Adrenal gland (tissue), 12 donors: ENCODE measurements around the gene SERPINB5. TPM values are rescaled to one million over a fixed set of nuclear protein-coding genes. Genes with fewer than 3 reads are reported as not detected.
A peak's percentile ranks its signal among the peaks of the same experiment; 100 is the strongest.

Experiments used
- DNase-seq, 7 donors: peaks; one replicate each; pipeline ENCODE4 v3.0.0-alpha.2; 2019 to 2020
- H3K27ac ChIP-seq, 5 donors: fragments of 200-600 bp; sonication (generic) in 4 of 5; 1 replicate in 3 of 5; 2 replicates in 2 of 5; pipeline versions ENCODE4 v1.5.1 to v1.8.0; 2016 to 2020; ENCODE audit warnings: mild to moderate bottlenecking in 1 of 5
- H3K27me3 ChIP-seq: fragments of 200-600 bp; 2 replicates; pipeline ENCODE4 v1.8.0; 2021
- H3K36me3 ChIP-seq, 2 donors: fragments of 200-600 bp; replicated peaks in 1 of 2; 1 replicate in 1 of 2; 2 replicates in 1 of 2; pipeline versions ENCODE4 v1.5.1 to v1.8.0; 2018 to 2022
- H3K4me1 ChIP-seq, 2 donors: fragments of 200-600 bp; replicated peaks in 1 of 2; 1 replicate in 1 of 2; 2 replicates in 1 of 2; pipeline versions ENCODE4 v1.5.1 to v1.8.0; 2018 to 2021
- H3K4me3 ChIP-seq, 4 donors: fragments of 200-600 bp; sonication (generic) in 3 of 4; one replicate each; pipeline ENCODE4 v1.5.1; 2016 to 2018
- H3K9me3 ChIP-seq, 3 donors: fragments of 200-600 bp; sonication (generic) in 1 of 3; replicated peaks in 1 of 3; 1 replicate in 2 of 3; 2 replicates in 1 of 3; pipeline versions ENCODE4 v1.5.1 to v1.8.0; 2016 to 2021
- CTCF ChIP-seq, 6 experiments: fragments of 450-650 bp in 4 of 6; fragments of 200-600 bp in 2 of 6; sonication (generic) in 1 of 6; IDR thresholded peaks; 1 replicate in 5 of 6; 2 replicates in 1 of 6; pipeline versions ENCODE4 v1.5.1 to v1.8.0; 2016 to 2021; ENCODE audit warnings: antibody characterized with exemption in 6 of 6, mild to moderate bottlenecking in 2 of 6, moderate library complexity in 1 of 6
- POLR2A ChIP-seq, 2 donors: fragments of 450-650 bp; IDR thresholded peaks; one replicate each; pipeline ENCODE4 v1.6.1; 2017; ENCODE audit warnings: antibody characterized with exemption in 2 of 2, mild to moderate bottlenecking in 2 of 2, moderate library complexity in 1 of 2
- WGBS, 4 donors: extraction: QIAGEN DNeasy Blood & Tissue Kit in 2 of 4; methylation state at CpG; one replicate each; pipeline versions ENCODE4 v1.1.5 to v1.1.7; 2013 to 2017; 5-methylcytosine and 5-hydroxymethylcytosine counted together
- intact Hi-C, 2 donors: fragments of 100-400 bp; cut with DNase I; formaldehyde crosslinking; loops; one replicate each; pipeline versions ENCODE4 v1.14.1 to v1.15.0; 2022 to 2023
- polyA plus RNA-seq, 3 donors: library from polyadenylated mRNA; stranded (reverse); fragments of 200-250 nt in 2 of 3; fragments of 350-450 nt in 1 of 3; fragmentation: Illumina TruSeq in 1 of 3; extraction: RNeasy Lipid Tissue Mini Kit (QIAGEN cat#74804) in 1 of 3; gene quantifications; one replicate each; pipeline ENCODE4 v1.2.3, GENCODE V29; 2013 to 2014
- total RNA-seq, 9 donors: library from RNA; depleted of rRNA in 4 of 9; stranded (reverse); fragments of >200 nt in 4 of 9; fragments of 120-200 nt in 1 of 9; fragmentation: NEBNext Ultra II Directional in 1 of 9; extraction: Animal tissue kit (Norgen Biotek cat#: 25700) in 1 of 9; gene quantifications; one replicate each; pipeline versions ENCODE4 v1.1.0 to v1.2.4, GENCODE V29; 2013 to 2023
- donor health status: healthy with polysubstance abuse.
- donor health status: Bipolar disorder and iron deficiency.
- donor health status: DM: yes; HTN: yes; CAD: no.
- donor health status: DM: no; HTN: no; CAD: no.
- donor health status: DM: no; HTN: no; CAD: no.
- donor health status: DM: yes; HTN: yes; CAD: no.

SERPINB5 gene
- total and polyA plus RNA-seq, 12 donors: 0.06 to 0.29 (median 0.07) TPM; not detected in 9

- WGBS, 4 donors: 55 to 63% (median 58%) methylated on average over 1 of the region's 1 CpG
- Histone ChIP-seq H3K4me1 (peaks cover 0 to 3% of the 10 kb centered on the region in 2 donors), H3K27me3 (peaks cover 12% of the 10 kb centered on the region), H3K4me3 (no peak overlapping the region), H3K36me3 (no peaks in the 10 kb centered on the region), H3K27ac (no peak overlapping the region), H3K9me3 (no peaks in the 10 kb centered on the region)
- no peak for DNase-seq
- intact Hi-C loops: no loop called here
- TF ChIP-seq CTCF (IDR thresholded peaks at IDR 0.05) (no peak), POLR2A (IDR thresholded peaks at IDR 0.05) (no peak)
These were observed 73.3 kb downstream of the SERPINB5 start for GRCh38 chr18:63550068-63550467.

GRCh38 chr18:63551769-63552168 is 75.0 kb downstream of the SERPINB5 start:
- 77 to 85% (median 78%) methylated on average over 3 of the region's 3 CpGs for WGBS, 4 donors
- H3K27me3 ChIP-seq: peaks cover 12% of the 10 kb centered on the region
- H3K27ac ChIP-seq: no peak overlapping the region
- no peak for DNase-seq
- intact Hi-C loops: no loop called here
- TF ChIP-seq POLR2A (IDR thresholded peaks at IDR 0.05) (no peak), CTCF (IDR thresholded peaks at IDR 0.05) (no peak)
- no peaks in the 10 kb centered on the region for H3K4me1 ChIP-seq
- no peaks in the 10 kb centered on the region for H3K9me3 ChIP-seq
- H3K36me3 ChIP-seq: no peaks in the 10 kb centered on the region
- no peak overlapping the region for H3K4me3 ChIP-seq

- no peak overlapping the region for H3K27ac ChIP-seq
- 81 to 84% (median 83%) methylated on average over 2 of the region's 2 CpGs for WGBS, 4 donors
- no peak overlapping the region for H3K4me3 ChIP-seq
- TF ChIP-seq CTCF (IDR thresholded peaks at IDR 0.05) (no peak), POLR2A (IDR thresholded peaks at IDR 0.05) (no peak)
- H3K27me3 ChIP-seq: peaks cover 12% of the 10 kb centered on the region
- no peaks in the 10 kb centered on the region for H3K36me3 ChIP-seq
- no peaks in the 10 kb centered on the region for H3K9me3 ChIP-seq
- intact Hi-C loops: no loop called here
- DNase-seq: no peak
- H3K4me1 ChIP-seq: no peaks in the 10 kb centered on the region
These were observed 75.8 kb downstream of the SERPINB5 start for GRCh38 chr18:63552581-63552980.

- WGBS, 4 donors: 21 to 38% (median 33%) methylated on average over 1 of the region's 1 CpG
- peak in 2 of 7 donors; percentile 7 to 21 for DNase-seq
- TF ChIP-seq CTCF (IDR thresholded peaks at IDR 0.05): no peak
- no peak for TF ChIP-seq POLR2A (IDR thresholded peaks at IDR 0.05)
- Histone ChIP-seq H3K4me3 (no peak overlapping the region), H3K36me3 (no peaks in the 10 kb centered on the region), H3K27me3 (peaks cover 8% of the 10 kb centered on the region), H3K4me1 (no peaks in the 10 kb centered on the region), H3K9me3 (no peaks in the 10 kb centered on the region), H3K27ac (no peak overlapping the region)
- intact Hi-C loops: no loop called here
These were observed 76.3 kb downstream of the SERPINB5 start for GRCh38 chr18:63553081-63553480.

Other genes starting within 250 kb of the SERPINB5 start
- gene BCL2, start 157.2 kb upstream of the SERPINB5 start, total RNA-seq: 1 to 10 TPM in 8 of 9 donors, under 1 TPM in 1; 0.85 to 7.7 (median 4.2) TPM
- gene BCL2, start 157.2 kb upstream of the SERPINB5 start, polyA plus RNA-seq: 1 to 10 TPM; 1.2 to 2.9 (median 1.5) TPM
- 100 to 1,000 TPM in 1 of 9 donors, 10 to 100 TPM in 8; 25.6 to 102 (median 51.6) TPM for gene KDSR, start 109.8 kb upstream of the SERPINB5 start, total RNA-seq
- 10 to 100 TPM in 2 of 3 donors, 1 to 10 TPM in 1; 8.2 to 36.7 (median 15.1) TPM for gene KDSR, start 109.8 kb upstream of the SERPINB5 start, polyA plus RNA-seq
- gene VPS4B, start 54.5 kb upstream of the SERPINB5 start, total RNA-seq: 10 to 100 TPM; 15.0 to 58.5 (median 41.2) TPM
- gene VPS4B, start 54.5 kb upstream of the SERPINB5 start, polyA plus RNA-seq: 10 to 100 TPM in 1 of 3 donors, 1 to 10 TPM in 2; 6.6 to 44.4 (median 9.4) TPM
- gene SERPINB12, start 65.4 kb downstream of the SERPINB5 start, total RNA-seq: under 1 TPM in 1 of 9 donors, not detected in 8; 0.17 TPM
- gene SERPINB12, start 65.4 kb downstream of the SERPINB5 start, polyA plus RNA-seq: not detected
- gene SERPINB13, start 110.4 kb downstream of the SERPINB5 start, total RNA-seq: not detected
- gene SERPINB13, start 110.4 kb downstream of the SERPINB5 start, polyA plus RNA-seq: under 1 TPM in 1 of 3 donors, not detected in 2; 0.10 TPM
- gene SERPINB4, start 167.3 kb downstream of the SERPINB5 start, total RNA-seq: not detected
- gene SERPINB4, start 167.3 kb downstream of the SERPINB5 start, polyA plus RNA-seq: not detected
- not detected for gene SERPINB3, start 184.9 kb downstream of the SERPINB5 start, total RNA-seq
- gene SERPINB3, start 184.9 kb downstream of the SERPINB5 start, polyA plus RNA-seq: under 1 TPM in 1 of 3 donors, not detected in 2; 0.34 TPM
- gene SERPINB11, start 226.0 kb downstream of the SERPINB5 start, total RNA-seq: not detected
- gene SERPINB11, start 226.0 kb downstream of the SERPINB5 start, polyA plus RNA-seq: under 1 TPM in 1 of 3 donors, not detected in 2; 0.07 TPM